PFSK-1 (cell line): Measurements from ENCODE around the gene RTP5.

Experiments
- FOXP2 ChIP-seq: optimal IDR thresholded peaks from 2 replicates; pipeline ENCODE3; 2011; ENCODE audit warnings: borderline replicate concordance, control low read depth, inconsistent platforms; ENCODE audit not compliant: insufficient read depth; ENCODE audit errors: extremely low read length, extremely low read depth
- POLR2AphosphoS5 ChIP-seq: IDR thresholded peaks from 2 replicates; pipeline ENCODE4 v1.6.1; 2012; ENCODE audit warnings: low read depth, mild to moderate bottlenecking, control low read depth, low read length, moderate library complexity
- REST ChIP-seq, 2 experiments: IDR thresholded peaks; 2 replicates each; pipeline versions ENCODE4 v1.6.1 to v1.8.0; 2011 to 2012; ENCODE audit warnings: low read depth in 2 of 2, low read length in 2 of 2, control low read depth in 1 of 2, inconsistent platforms in 1 of 2, mild to moderate bottlenecking in 1 of 2, moderate library complexity in 1 of 2; ENCODE audit not compliant: insufficient read depth in 1 of 2
- SIN3A ChIP-seq: IDR thresholded peaks from 2 replicates; pipeline ENCODE4 v1.6.1; 2012; ENCODE audit warnings: mild to moderate bottlenecking, low read length, moderate library complexity, borderline replicate concordance; ENCODE audit not compliant: insufficient read depth
- TAF1 ChIP-seq: IDR thresholded peaks from 2 replicates; pipeline ENCODE4 v1.6.1; 2012; ENCODE audit warnings: low read length, control low read depth, borderline replicate concordance; ENCODE audit not compliant: insufficient read depth

The RTP5 gene

GRCh38 chr2:241885291-241885945 is 15.9 kb downstream of the RTP5 start:
- TF ChIP-seq REST (IDR thresholded peaks at IDR 0.05; ENCODE audit: insufficient read depth in 1 of 2, low read depth in 2 of 2, low read length in 2 of 2) (no peak), SIN3A (no peak), POLR2AphosphoS5 (no peak), TAF1 (no peak), FOXP2 (no peak)

- no peak for TF ChIP-seq SIN3A
- TF ChIP-seq REST (IDR thresholded peaks at IDR 0.05; ENCODE audit: insufficient read depth in 1 of 2, low read depth in 2 of 2, low read length in 2 of 2): no peak
- TF ChIP-seq FOXP2: no peak
- no peak for TF ChIP-seq TAF1
- TF ChIP-seq POLR2AphosphoS5: no peak
These were observed 16.6 kb downstream of the RTP5 start for GRCh38 chr2:241885946-241886643.

GRCh38 chr2:241886840-241887447 is 17.4 kb downstream of the RTP5 start:
- TF ChIP-seq REST (IDR thresholded peaks at IDR 0.05; ENCODE audit: insufficient read depth in 1 of 2, low read depth in 2 of 2, low read length in 2 of 2) (no peak), TAF1 (no peak)

GRCh38 chr2:241887806-241888522 is 18.4 kb downstream of the RTP5 start:
- TF ChIP-seq POLR2AphosphoS5 (no peak), REST (IDR thresholded peaks at IDR 0.05; ENCODE audit: insufficient read depth in 1 of 2, low read depth in 2 of 2, low read length in 2 of 2) (no peak)
